Measurements from ENCODE around the gene DNAJB8. TPM values are rescaled to one million over a fixed set of nuclear protein-coding genes. Genes with fewer than 3 reads are reported as not detected.

DNAJB8 gene
- total RNA-seq, 4 donors from 2014 or later, result not detected

DNA sequence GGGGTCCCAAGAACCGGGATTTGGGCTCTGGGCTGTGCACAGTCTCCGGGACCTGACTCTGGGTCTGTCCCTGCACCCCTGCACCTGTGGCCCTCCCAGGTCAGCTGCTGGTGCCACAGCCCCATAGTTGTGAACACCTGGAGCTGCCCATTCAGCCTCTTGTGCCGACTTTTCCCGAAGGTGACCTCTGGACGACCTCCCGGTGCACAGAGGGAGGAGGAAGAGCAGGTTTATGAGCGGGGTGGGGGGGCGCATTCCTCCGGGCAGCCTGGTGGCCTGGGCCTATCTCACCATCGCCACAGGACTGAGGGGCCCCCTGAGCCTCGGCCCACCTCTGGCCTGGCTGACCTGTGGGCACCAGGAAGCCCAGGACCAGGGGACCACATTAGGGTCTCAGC, 45.3 kb downstream of the DNAJB8 start:
- intact Hi-C loops (cut with DNase I), result loop anchor here (10.0 kb wide), 2 partner anchors 183 to 423 kb away; no protein-coding TSS in a partner anchor
- peaks cover 0 to 4% of the 10 kb centered on the region in 2 donors for H3K4me1 ChIP-seq
- no peaks in the 10 kb centered on the region for H3K9me3 ChIP-seq
- no peak overlapping the region for H3K4me3 ChIP-seq (replicated peaks in 1 of 3)
- H3K36me3 ChIP-seq, result no peaks in the 10 kb centered on the region
- no peaks in the 10 kb centered on the region for H3K27me3 ChIP-seq
- WGBS, 2 donors, result 55 to 80% methylated on average over 2 to 4 of the region's 11 CpGs
- DNase-seq, result no peak
- no peak overlapping the region for H3K27ac ChIP-seq
- TF ChIP-seq, protein P1, sequence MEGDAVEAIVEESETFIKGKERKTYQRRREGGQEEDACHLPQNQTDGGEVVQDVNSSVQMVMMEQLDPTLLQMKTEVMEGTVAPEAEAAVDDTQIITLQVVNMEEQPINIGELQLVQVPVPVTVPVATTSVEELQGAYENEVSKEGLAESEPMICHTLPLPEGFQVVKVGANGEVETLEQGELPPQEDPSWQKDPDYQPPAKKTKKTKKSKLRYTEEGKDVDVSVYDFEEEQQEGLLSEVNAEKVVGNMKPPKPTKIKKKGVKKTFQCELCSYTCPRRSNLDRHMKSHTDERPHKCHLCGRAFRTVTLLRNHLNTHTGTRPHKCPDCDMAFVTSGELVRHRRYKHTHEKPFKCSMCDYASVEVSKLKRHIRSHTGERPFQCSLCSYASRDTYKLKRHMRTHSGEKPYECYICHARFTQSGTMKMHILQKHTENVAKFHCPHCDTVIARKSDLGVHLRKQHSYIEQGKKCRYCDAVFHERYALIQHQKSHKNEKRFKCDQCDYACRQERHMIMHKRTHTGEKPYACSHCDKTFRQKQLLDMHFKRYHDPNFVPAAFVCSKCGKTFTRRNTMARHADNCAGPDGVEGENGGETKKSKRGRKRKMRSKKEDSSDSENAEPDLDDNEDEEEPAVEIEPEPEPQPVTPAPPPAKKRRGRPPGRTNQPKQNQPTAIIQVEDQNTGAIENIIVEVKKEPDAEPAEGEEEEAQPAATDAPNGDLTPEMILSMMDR (IDR thresholded peaks at IDR 0.05), result no peak
- TF ChIP-seq POLR2A (IDR thresholded peaks at IDR 0.05), result no peak

DNA sequence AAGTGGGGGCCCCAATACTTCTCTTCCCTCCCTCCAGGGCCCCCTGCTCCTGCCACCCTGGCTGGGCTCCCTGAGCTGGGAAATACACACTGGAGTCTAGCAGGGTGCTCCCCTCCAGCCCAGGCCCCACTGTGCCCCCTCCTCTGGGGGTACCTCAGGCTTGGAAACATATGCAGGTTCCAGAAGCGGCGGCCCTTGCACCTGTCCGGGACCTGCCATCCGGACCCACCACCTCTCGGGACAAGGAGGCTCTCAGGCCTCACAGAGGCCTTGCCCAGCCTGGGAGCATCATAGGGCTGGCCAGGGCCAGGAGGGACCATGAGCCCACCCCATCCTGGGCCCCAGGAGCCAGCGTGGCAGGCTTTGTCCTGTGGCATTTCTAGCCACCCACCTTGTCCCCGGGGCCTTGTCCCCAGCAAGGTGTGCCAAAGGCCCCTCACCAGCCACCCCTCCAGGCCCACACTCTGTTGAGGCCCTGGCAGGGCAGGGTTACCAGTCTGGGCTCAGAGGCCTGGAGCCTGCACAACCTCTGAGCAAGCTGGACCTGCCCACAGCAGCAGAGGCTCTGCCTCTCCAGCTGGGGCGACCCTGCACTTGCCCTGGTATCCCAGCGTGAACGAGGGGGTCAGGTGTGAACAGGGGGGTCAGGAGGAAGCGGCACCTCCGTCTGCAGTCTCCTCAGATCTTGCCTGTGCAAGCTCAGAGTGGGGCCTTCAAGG, 45.8 kb downstream of the DNAJB8 start:
- DNase-seq, result no peak
- Histone ChIP-seq H3K27ac (no peak overlapping the region), H3K9me3 (no peaks in the 10 kb centered on the region), H3K36me3 (no peaks in the 10 kb centered on the region), H3K4me3 (replicated peaks in 1 of 3) (no peak overlapping the region), H3K4me1 (no peaks in the 10 kb centered on the region), H3K27me3 (no peaks in the 10 kb centered on the region)
- no peak for TF ChIP-seq POLR2A (IDR thresholded peaks at IDR 0.05)
- TF ChIP-seq, protein P1 (IDR thresholded peaks at IDR 0.05), result no peak
- 45 to 91% methylated on average over 4 of the region's 12 CpGs for WGBS, 2 donors
- intact Hi-C loops (cut with DNase I), result loop anchor here (10.0 kb wide), 2 partner anchors 184 to 424 kb away; no protein-coding TSS in a partner anchor

DNA sequence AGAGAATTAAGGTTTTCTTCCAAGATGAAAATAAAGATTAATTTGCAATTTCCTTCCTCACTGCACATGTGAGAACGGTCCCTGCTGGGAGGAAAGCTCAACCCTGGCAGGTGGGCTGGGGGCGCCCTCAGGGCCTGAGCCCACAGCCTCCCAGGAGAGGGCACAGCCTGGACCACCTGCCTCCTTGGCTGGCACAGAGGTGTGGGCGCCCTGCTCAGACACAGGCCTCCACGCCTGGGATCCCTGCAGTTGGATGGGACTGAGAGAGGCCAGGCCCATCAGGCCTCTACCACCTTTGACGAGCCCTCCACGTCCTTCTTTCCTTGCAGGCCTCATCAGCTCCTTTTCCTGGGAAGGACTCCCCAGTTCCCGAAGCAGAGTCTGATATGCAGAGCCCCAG, 46.4 kb downstream of the DNAJB8 start:
- Histone ChIP-seq H3K27ac (no peak overlapping the region), H3K4me1 (no peaks in the 10 kb centered on the region), H3K9me3 (no peaks in the 10 kb centered on the region), H3K36me3 (no peaks in the 10 kb centered on the region), H3K27me3 (no peaks in the 10 kb centered on the region), H3K4me3 (replicated peaks in 1 of 3) (no peak overlapping the region)
- intact Hi-C loops (cut with DNase I), result loop anchor here (10.0 kb wide), 2 partner anchors 185 to 425 kb away; no protein-coding TSS in a partner anchor
- 84 to 99% methylated on average over 7 of the region's 7 CpGs for WGBS, 2 donors
- DNase-seq, result no peak
- TF ChIP-seq, protein P1 (IDR thresholded peaks at IDR 0.05), result no peak
- TF ChIP-seq POLR2A (IDR thresholded peaks at IDR 0.05), result no peak

DNA sequence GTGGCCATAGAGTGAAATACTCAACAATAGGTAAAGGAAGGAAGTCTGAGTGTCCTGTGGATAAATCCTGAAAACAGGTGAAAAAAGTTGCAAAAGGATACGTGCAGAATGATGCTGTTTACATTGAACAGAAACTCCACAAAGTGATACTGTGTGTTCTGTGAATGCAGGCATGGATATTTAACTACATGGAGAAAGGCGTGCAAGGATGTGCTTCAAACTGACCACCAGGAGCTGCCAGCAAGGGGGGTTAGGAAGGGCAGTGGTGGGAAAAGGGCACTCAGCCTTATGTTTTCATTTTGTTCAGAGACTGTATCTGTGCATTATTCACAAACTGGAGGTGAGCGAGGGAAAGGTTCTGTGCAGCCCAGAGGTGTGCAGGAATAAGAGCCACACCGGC, 47.4 kb downstream of the DNAJB8 start:
- TF ChIP-seq, protein P1 (IDR thresholded peaks at IDR 0.05), result no peak
- TF ChIP-seq POLR2A (IDR thresholded peaks at IDR 0.05), result no peak
- no peaks in the 10 kb centered on the region for H3K27me3 ChIP-seq
- no peak overlapping the region for H3K27ac ChIP-seq
- intact Hi-C loops (cut with DNase I), result no loop called here
- no peaks in the 10 kb centered on the region for H3K36me3 ChIP-seq
- no peak for DNase-seq
- no peaks in the 10 kb centered on the region for H3K4me1 ChIP-seq
- H3K4me3 ChIP-seq (replicated peaks in 1 of 3), result no peak overlapping the region
- WGBS, 2 donors, result 94 to 96% methylated on average over 4 of the region's 4 CpGs
- no peaks in the 10 kb centered on the region for H3K9me3 ChIP-seq

DNA sequence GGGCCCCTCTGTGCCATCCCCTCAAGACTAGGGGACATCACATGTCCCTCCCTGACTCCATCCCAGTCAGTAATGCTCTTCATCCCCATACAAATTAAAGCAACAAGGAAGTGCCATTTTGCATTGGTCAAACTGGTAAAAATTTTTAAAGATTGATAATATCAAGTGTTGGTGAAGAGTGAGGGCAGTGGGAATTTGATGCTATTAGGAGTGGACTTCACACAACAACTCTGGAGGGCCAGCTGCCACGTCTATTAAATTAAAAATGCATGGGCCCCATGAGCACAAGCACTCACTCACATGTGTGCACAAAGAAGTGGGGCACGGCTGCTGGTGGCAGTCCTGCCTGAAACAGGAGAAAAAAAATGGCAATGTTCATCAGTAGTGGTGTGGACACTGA, 47.8 kb downstream of the DNAJB8 start:
- WGBS, 2 donors, result 79 to 90% methylated on average over 2 of the region's 2 CpGs
- TF ChIP-seq POLR2A (IDR thresholded peaks at IDR 0.05), result no peak
- TF ChIP-seq, protein P1 (IDR thresholded peaks at IDR 0.05), result no peak
- intact Hi-C loops (cut with DNase I), result no loop called here

More for the DNA sequence above, 47.8 kb downstream of the DNAJB8 start:
- no peaks in the 10 kb centered on the region for H3K36me3 ChIP-seq
- no peaks in the 10 kb centered on the region for H3K27me3 ChIP-seq
- H3K4me3 ChIP-seq (replicated peaks in 1 of 3), result no peak overlapping the region
- DNase-seq, result no peak
- no peaks in the 10 kb centered on the region for H3K4me1 ChIP-seq
- no peak overlapping the region for H3K27ac ChIP-seq
- no peaks in the 10 kb centered on the region for H3K9me3 ChIP-seq
